K562 (cell line): ENCODE measurements around the gene PEAR1. TPM values are rescaled to one million over a fixed set of nuclear protein-coding genes. Genes with fewer than 3 reads are reported as not detected.

ENCODE experiments used
- ARNT ChIP-seq, 2 experiments: fragments of 450-650 bp; IDR thresholded peaks; 2 replicates each; pipeline ENCODE4 v1.6.1; 2016; ENCODE audit warnings: mild to moderate bottlenecking in 1 of 2
- ATF1 ChIP-seq, 2 experiments: fragments of 450-650 bp in 1 of 2; IDR thresholded peaks; 2 replicates each; pipeline ENCODE4 v1.6.1; 2016; ENCODE audit warnings: missing compliant biosample characterization in 1 of 2, missing genetic modification characterization in 1 of 2
- ATF2 ChIP-seq: sonication (generic); formaldehyde crosslinking; IDR thresholded peaks from 2 replicates; pipeline ENCODE4 v1.8.1; 2022; ENCODE audit warnings: missing genetic modification reagents
- CBFA2T2 ChIP-seq: fragments of 450-650 bp; conservative IDR thresholded peaks from 2 replicates; pipeline ENCODE4 v1.6.1; 2017; ENCODE audit warnings: mild to moderate bottlenecking
- CTBP1 ChIP-seq: fragments of 450-650 bp; IDR thresholded peaks from 2 replicates; pipeline ENCODE4 v1.6.1; 2016; ENCODE audit warnings: borderline replicate concordance
- GABPB1 ChIP-seq: sonication (generic); formaldehyde crosslinking; IDR thresholded peaks from 2 replicates; pipeline ENCODE4 v1.8.0; 2022; ENCODE audit warnings: mild to moderate bottlenecking, missing genetic modification reagents
- HCFC1 ChIP-seq: IDR thresholded peaks from 2 replicates; pipeline ENCODE4 v1.6.1; 2012; ENCODE audit warnings: low read depth, low read length, improper control_type of control experiment
- KLF16 ChIP-seq: IDR thresholded peaks from 2 replicates; pipeline ENCODE4 v1.6.1; 2016; ENCODE audit warnings: antibody characterized with exemption
- MLLT1 ChIP-seq, 2 experiments: fragments of 450-650 bp; IDR thresholded peaks; 2 replicates each; pipeline ENCODE4 v1.6.1; 2016
- MTA3 ChIP-seq: fragments of 450-650 bp; formaldehyde crosslinking; IDR thresholded peaks from 2 replicates; pipeline ENCODE4 v1.6.1; 2017; ENCODE audit warnings: mild to moderate bottlenecking, borderline replicate concordance
- TBL1XR1 ChIP-seq, 2 experiments: IDR thresholded peaks; 2 replicates each; pipeline ENCODE4 v1.6.1; 2012; ENCODE audit warnings: improper control_type of control experiment in 2 of 2, low read length in 2 of 2, mild to moderate bottlenecking in 1 of 2
- TFAM ChIP-seq: fragments of 250-450 bp; sonication (Bioruptor Pico); conservative IDR thresholded peaks from 2 replicates; pipeline ENCODE4 v1.5.0; 2021; ENCODE audit warnings: mild to moderate bottlenecking, moderate library complexity
- TFE3 ChIP-seq: fragments of 450-650 bp; formaldehyde crosslinking; IDR thresholded peaks from 2 replicates; pipeline ENCODE4 v1.4.0; 2020; ENCODE audit warnings: mild to moderate bottlenecking, mixed read lengths
- USF1 ChIP-seq: sonication (generic); formaldehyde crosslinking; IDR thresholded peaks from 2 replicates; pipeline ENCODE4 v1.9.0; 2022; ENCODE audit warnings: mild to moderate bottlenecking, missing genetic modification reagents
- YBX1 ChIP-seq: fragments of 450-650 bp; IDR thresholded peaks from 2 replicates; pipeline ENCODE4 v1.7.1; 2016; ENCODE audit warnings: mild to moderate bottlenecking
- ZC3H8 ChIP-seq: fragments of 450-650 bp; IDR thresholded peaks from 2 replicates; pipeline ENCODE4 v1.6.1; 2017
- ZNF175 ChIP-seq: fragments of 200-800 bp; sonication (Bioruptor generic); IDR thresholded peaks from 2 replicates; pipeline ENCODE4 v1.6.1; 2016; ENCODE audit warnings: low read depth, mild to moderate bottlenecking, missing genetic modification characterization, missing compliant biosample characterization
- ZNF24 ChIP-seq: fragments of 450-650 bp; IDR thresholded peaks from 2 replicates; pipeline ENCODE4 v1.6.1; 2016
- ZNF3 ChIP-seq: fragments of 250-450 bp; sonication (Bioruptor Pico); IDR thresholded peaks from 2 replicates; pipeline ENCODE4 v1.5.0; 2021; ENCODE audit warnings: mild to moderate bottlenecking, moderate library complexity
- polyA plus RNA-seq, 8 experiments: library from polyadenylated mRNA; depleted of rRNA in 4 of 8; stranded (reverse) in 5 of 8; unstranded in 3 of 8; fragments of >200 nt; fragmentation: Nextera tagmentation in 2 of 8; fragmentation: Illumina TruSeq in 1 of 8; extraction: Ambion mirVana in 2 of 8; extraction: Trizol in 1 of 8; gene quantifications; 2 replicates each; pipeline versions ENCODE4 v1.2.1 to v1.2.3, GENCODE V29; 2011 to 2014; ENCODE audit warnings: inconsistent platforms in 1 of 8, missing spikeins in 1 of 8
- total RNA-seq, 7 experiments: library from RNA; depleted of rRNA in 6 of 7; stranded (reverse); fragments of >200 nt in 6 of 7; fragmentation: Illumina TruSeq in 2 of 7; extraction: Trizol in 2 of 7; gene quantifications; 2 replicates each; pipeline versions ENCODE4 v1.2.1 to v1.2.3, GENCODE V29; 2011 to 2021; ENCODE audit warnings: low replicate concordance in 1 of 7
- TF ChIP-seq, protein P1 (sequence below): fragments of 150-350 bp; IDR thresholded peaks from 2 replicates; pipeline ENCODE4 v1.6.1; 2014; ENCODE audit warnings: low read depth, mild to moderate bottlenecking, low read length, borderline replicate concordance

Gene PEAR1
- total and polyA plus RNA-seq, 9 of the 15 experiments (the other 6 are each of a cell fraction or from before 2014, with no cell fraction given), result 0.87 to 13.9 (median 6.1) TPM

DNA sequence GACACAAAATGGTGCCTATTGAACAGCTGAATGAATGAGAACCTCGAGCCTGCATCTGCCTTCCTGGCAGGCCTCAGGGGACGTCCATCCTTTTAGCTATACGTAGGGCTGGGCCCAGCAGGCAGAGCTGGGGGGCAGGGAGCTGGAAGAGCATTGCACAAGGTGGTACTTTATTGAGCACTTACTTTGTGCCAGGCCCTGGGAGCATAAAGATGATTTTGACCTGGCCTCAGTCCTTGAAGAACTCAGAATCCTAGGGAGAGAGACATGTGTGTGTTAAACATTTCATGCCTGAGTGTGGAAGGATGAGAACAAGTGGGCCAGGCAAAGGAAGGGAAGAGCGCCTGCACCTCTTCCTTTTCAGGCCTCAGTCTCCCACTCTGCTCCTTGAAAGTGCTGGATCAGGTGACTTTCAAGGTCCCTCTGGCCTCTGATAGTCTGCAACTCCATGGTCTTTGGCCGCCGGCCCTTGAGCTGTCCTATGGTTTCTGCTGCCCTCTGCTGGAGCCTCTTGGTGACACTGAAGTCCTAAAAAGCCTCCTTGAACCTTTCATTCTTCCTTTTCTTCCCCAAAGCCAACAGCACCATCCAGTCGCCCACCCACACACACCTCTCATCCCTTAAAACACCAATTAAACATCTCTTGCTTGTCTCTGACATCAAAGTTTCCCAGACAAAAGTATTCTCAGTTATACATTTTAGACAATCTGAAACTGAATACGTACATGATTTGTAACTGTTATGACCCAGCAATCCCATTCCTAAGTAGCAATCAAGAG is 3.5 kb upstream of the PEAR1 start (continued):
- TF ChIP-seq, protein P1, sequence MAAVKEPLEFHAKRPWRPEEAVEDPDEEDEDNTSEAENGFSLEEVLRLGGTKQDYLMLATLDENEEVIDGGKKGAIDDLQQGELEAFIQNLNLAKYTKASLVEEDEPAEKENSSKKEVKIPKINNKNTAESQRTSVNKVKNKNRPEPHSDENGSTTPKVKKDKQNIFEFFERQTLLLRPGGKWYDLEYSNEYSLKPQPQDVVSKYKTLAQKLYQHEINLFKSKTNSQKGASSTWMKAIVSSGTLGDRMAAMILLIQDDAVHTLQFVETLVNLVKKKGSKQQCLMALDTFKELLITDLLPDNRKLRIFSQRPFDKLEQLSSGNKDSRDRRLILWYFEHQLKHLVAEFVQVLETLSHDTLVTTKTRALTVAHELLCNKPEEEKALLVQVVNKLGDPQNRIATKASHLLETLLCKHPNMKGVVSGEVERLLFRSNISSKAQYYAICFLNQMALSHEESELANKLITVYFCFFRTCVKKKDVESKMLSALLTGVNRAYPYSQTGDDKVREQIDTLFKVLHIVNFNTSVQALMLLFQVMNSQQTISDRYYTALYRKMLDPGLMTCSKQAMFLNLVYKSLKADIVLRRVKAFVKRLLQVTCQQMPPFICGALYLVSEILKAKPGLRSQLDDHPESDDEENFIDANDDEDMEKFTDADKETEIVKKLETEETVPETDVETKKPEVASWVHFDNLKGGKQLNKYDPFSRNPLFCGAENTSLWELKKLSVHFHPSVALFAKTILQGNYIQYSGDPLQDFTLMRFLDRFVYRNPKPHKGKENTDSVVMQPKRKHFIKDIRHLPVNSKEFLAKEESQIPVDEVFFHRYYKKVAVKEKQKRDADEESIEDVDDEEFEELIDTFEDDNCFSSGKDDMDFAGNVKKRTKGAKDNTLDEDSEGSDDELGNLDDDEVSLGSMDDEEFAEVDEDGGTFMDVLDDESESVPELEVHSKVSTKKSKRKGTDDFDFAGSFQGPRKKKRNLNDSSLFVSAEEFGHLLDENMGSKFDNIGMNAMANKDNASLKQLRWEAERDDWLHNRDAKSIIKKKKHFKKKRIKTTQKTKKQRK, result no peak
- TF ChIP-seq YBX1 (no peak), TFAM (CRISPR knock-in tag) (no peak), GABPB1 (peak; percentile 38; the same call in 1 of the 2 replicates), KLF16 (no peak), ZNF3 (CRISPR knock-in tag) (no peak), ZC3H8 (no peak), ZNF175 (CRISPR knock-in tag) (no peak), CTBP1 (peak; percentile 58; the same call in 1 of the 2 replicates), TFE3 (CRISPR knock-in tag) (peak; percentile 36; the same call in 1 of the 2 replicates), TBL1XR1 (IDR thresholded peaks at IDR 0.05; ENCODE audit: low read length in 2 of 2) (peak in 1 of 2 experiments; percentile 30; a peak in 1 of 4 replicates), CBFA2T2 (0 out of 2 replicates have a peak, but pooled peaks have one; percentile 10), ATF1 (CRISPR knock-in tag; IDR thresholded peaks at IDR 0.05) (no peak), ATF1 (tag; IDR thresholded peaks at IDR 0.05) (no peak), ZNF24 (peak; percentile 54; the same call in 1 of the 2 replicates), MTA3 (0 out of 2 replicates have a peak, but pooled peaks have one; percentile 16), ATF2 (CRISPR knock-in tag) (no peak), HCFC1 (0 out of 2 replicates have a peak, but pooled peaks have one; percentile 46), MLLT1 (IDR thresholded peaks at IDR 0.05) (0 out of 4 replicates have a peak, but pooled peaks of 1 of the 2 experiments have one; percentile 51), USF1 (CRISPR knock-in tag) (peak; percentile 54; the same call in 1 of the 2 replicates), ARNT (IDR thresholded peaks at IDR 0.05) (0 out of 4 replicates have a peak, but pooled peaks of 1 of the 2 experiments have one; percentile 51)
